GM18951 (cell line): ENCODE data around the gene SLC9A3.

Experiments used
- POLR2A ChIP-seq: IDR thresholded peaks from 4 replicates; pipeline ENCODE4 v1.6.1; 2011; ENCODE audit warnings: mild to moderate bottlenecking; ENCODE audit not compliant: insufficient read length, insufficient read depth; ENCODE audit errors: extremely low read depth
- in situ Hi-C: fragments of 300-500 bp; cut with MboI; formaldehyde crosslinking; loops from one replicate; pipeline ENCODE4 v1.12.0; 2022; ENCODE audit warnings: low sequenced_read_pairs, mixed read lengths, inconsistent platforms; ENCODE audit not compliant: unreplicated experiment

The SLC9A3 gene

GRCh38 chr5:538801-539468, 14.7 kb upstream of the SLC9A3 start:
- in situ Hi-C loops: no loop called here
- TF ChIP-seq POLR2A: no peak

- in situ Hi-C loops: no loop called here
- TF ChIP-seq POLR2A: no peak
Observed at GRCh38 chr5:538271-538771, 14.1 kb upstream of the SLC9A3 start.

- TF ChIP-seq POLR2A: no peak
- in situ Hi-C loops: no loop called here
Observed at GRCh38 chr5:537621-538071, 13.4 kb upstream of the SLC9A3 start.

GRCh38 chr5:537098-537497, 12.8 kb upstream of the SLC9A3 start:
- in situ Hi-C loops: no loop called here
- no peak for TF ChIP-seq POLR2A

- in situ Hi-C loops: no loop called here
Observed at GRCh38 chr5:535846-536698, 11.8 kb upstream of the SLC9A3 start.

GRCh38 chr5:534743-535671, 10.8 kb upstream of the SLC9A3 start:
- in situ Hi-C loops: no loop called here
- TF ChIP-seq POLR2A: no peak

More at GRCh38 chr5:535846-536698, 11.8 kb upstream of the SLC9A3 start:
- no peak for TF ChIP-seq POLR2A

GRCh38 chr5:533955-534742, 9.9 kb upstream of the SLC9A3 start:
- no peak for TF ChIP-seq POLR2A
- in situ Hi-C loops: no loop called here

- TF ChIP-seq POLR2A: no peak
- in situ Hi-C loops: no loop called here
Observed at GRCh38 chr5:533243-533954, 9.2 kb upstream of the SLC9A3 start.

GRCh38 chr5:532521-533242, 8.4 kb upstream of the SLC9A3 start:
- no peak for TF ChIP-seq POLR2A
- in situ Hi-C loops: no loop called here

- in situ Hi-C loops: no loop called here
- no peak for TF ChIP-seq POLR2A
Observed at GRCh38 chr5:531749-532315, 7.6 kb upstream of the SLC9A3 start.
